CD8-positive, alpha-beta memory T cell (primary cell): ENCODE results near the gene ARL4C. TPM values are rescaled to one million over a fixed set of nuclear protein-coding genes. Genes with fewer than 3 reads are reported as not detected.

Source experiments
- CTCF ChIA-PET: fragments of 350-600 bp; sonication (Branson Sonifier 250); formaldehyde crosslinking; loops from one replicate; lab custom pipeline; 2021; ENCODE audit warnings: antibody characterized with exemption; lab: Charles Lee
- POLR2A ChIA-PET: fragments of 350-600 bp; sonication (Branson Sonifier 250); formaldehyde crosslinking; loops from one replicate; lab custom pipeline; 2021; ENCODE audit warnings: antibody characterized with exemption; lab: Charles Lee
- DNase-seq, 5 donors: peaks; one replicate each; pipeline versions ENCODE4 v3.0.0 to v3.0.0-alpha.2; 2020 to 2022; ENCODE audit warnings: mixed read lengths in 1 of 5
- H3K27ac ChIP-seq: one replicate; pipeline ENCODE4 v1.7.0; 2013; ENCODE audit warnings: low read depth, mild to moderate bottlenecking, low read length, moderate library complexity
- H3K27me3 ChIP-seq: 2 replicates; pipeline ENCODE4 v1.7.0; 2013; ENCODE audit warnings: low read length, mild to moderate bottlenecking; ENCODE audit not compliant: insufficient read depth, poor library complexity, severe bottlenecking
- H3K36me3 ChIP-seq: 2 replicates; pipeline ENCODE4 v1.7.0; 2013; ENCODE audit warnings: mild to moderate bottlenecking, low read length, moderate library complexity; ENCODE audit not compliant: insufficient read depth
- H3K4me1 ChIP-seq: 2 replicates; pipeline ENCODE4 v1.7.0; 2013; ENCODE audit warnings: mild to moderate bottlenecking, low read length, moderate library complexity; ENCODE audit not compliant: insufficient read depth
- H3K4me3 ChIP-seq: 2 replicates; pipeline ENCODE4 v1.7.0; 2013; ENCODE audit warnings: mild to moderate bottlenecking, low read length
- H3K9me3 ChIP-seq: 2 replicates; pipeline ENCODE4 v1.7.0; 2013; ENCODE audit warnings: mild to moderate bottlenecking, low read length
- H3K27ac Mint-ChIP-seq, 8 donors: one replicate each; pipeline ENCODE4 v1.8.0; 2020 to 2021; ENCODE audit warnings: mixed read lengths in 8 of 8, mild to moderate bottlenecking in 6 of 8, inconsistent platforms in 3 of 8, moderate library complexity in 3 of 8
- H3K27me3 Mint-ChIP-seq, 2 donors: one replicate each; pipeline ENCODE4 v1.8.0; 2020 to 2021; ENCODE audit warnings: mixed read lengths in 2 of 2, mild to moderate bottlenecking in 1 of 2, moderate library complexity in 1 of 2
- H3K36me3 Mint-ChIP-seq, 3 donors: one replicate each; pipeline ENCODE4 v1.8.0; 2020 to 2021; ENCODE audit warnings: mixed read lengths in 3 of 3, inconsistent platforms in 1 of 3, mild to moderate bottlenecking in 1 of 3
- H3K4me1 Mint-ChIP-seq, 3 donors: one replicate each; pipeline ENCODE4 v1.8.0; 2020 to 2021; ENCODE audit warnings: mixed read lengths in 3 of 3, inconsistent platforms in 1 of 3, mild to moderate bottlenecking in 1 of 3
- H3K4me3 Mint-ChIP-seq, 7 donors: one replicate each; pipeline ENCODE4 v1.8.0; 2020 to 2021; ENCODE audit warnings: mixed read lengths in 7 of 7, mild to moderate bottlenecking in 6 of 7, moderate library complexity in 4 of 7, inconsistent platforms in 2 of 7
- H3K9me3 Mint-ChIP-seq, 5 donors: one replicate each; pipeline ENCODE4 v1.8.0; 2020 to 2022; ENCODE audit warnings: mixed read lengths in 5 of 5, mild to moderate bottlenecking in 3 of 5, moderate library complexity in 2 of 5, inconsistent platforms in 1 of 5
- polyA plus RNA-seq: library from polyadenylated mRNA; unstranded; fragments of 300-500 nt; fragmentation: Illumina TruSeq; gene quantifications from one replicate; pipeline ENCODE4 v1.2.3, GENCODE V29; 2021
- total RNA-seq, 2 experiments: library from RNA; stranded (reverse); gene quantifications; one replicate each; pipeline ENCODE4 v1.2.3, GENCODE V29; 2021

Gene ARL4C, protein sequence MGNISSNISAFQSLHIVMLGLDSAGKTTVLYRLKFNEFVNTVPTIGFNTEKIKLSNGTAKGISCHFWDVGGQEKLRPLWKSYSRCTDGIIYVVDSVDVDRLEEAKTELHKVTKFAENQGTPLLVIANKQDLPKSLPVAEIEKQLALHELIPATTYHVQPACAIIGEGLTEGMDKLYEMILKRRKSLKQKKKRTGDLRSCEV
- total RNA-seq (10 to 100 TPM; 54.0 to 54.7 TPM), polyA plus RNA-seq (247 TPM)

DNA sequence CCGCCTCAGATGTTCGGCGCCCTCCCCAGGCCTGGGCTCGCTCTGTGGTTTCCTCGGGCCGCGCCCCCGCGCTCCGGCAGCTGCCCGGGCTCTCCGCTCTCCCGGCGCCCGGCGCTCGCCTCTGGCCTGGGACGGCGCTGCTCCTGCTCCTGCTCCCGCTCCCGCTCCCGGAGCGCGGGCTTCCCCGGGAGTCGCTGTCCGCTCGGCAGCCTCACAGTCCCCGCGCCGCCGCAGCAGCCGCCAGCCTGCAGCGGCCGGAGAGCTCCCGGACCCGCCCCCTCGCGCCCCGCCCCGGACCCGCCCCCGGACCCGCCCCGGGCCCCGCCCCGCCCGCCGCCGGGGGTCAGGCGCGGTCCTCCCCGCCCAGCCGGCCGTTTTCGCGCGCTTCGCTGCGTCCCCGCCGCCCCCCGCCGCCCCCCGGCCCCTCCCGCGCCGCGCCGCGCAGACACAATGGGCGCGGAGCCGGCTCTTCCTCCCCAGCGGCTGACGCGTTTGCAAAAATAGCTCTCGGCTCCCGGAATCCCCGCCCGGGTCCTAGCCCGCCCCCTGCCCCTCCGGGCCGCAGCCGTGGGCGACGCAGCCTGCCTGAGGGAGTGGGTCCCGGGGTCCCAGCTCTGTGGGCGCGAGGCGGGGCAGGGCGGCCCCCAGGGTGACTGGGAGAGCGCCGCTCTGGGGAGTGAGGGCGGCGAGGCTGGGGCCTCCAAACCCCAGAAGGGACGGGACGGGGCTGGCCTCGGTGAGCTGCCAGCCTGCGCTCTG, at the start of gene ARL4C:
Gene ARL4C (minus strand): TSS at position 247 of the 759 bp plus-strand sequence. CDS start 495 bp downstream, outside the sequence.
- peaks cover 42 to 46% (median 44%) of the 10 kb centered on the region in 3 donors for H3K4me1 Mint-ChIP-seq
- Histone ChIP-seq H3K4me1 (peaks cover 39% of the 10 kb centered on the region), H3K36me3 (peaks cover 22% of the 10 kb centered on the region), H3K4me3 (peak within 1 kb of the TSS; percentile 75), H3K9me3 (no peaks in the 10 kb centered on the region), H3K27me3 (no peaks in the 10 kb centered on the region), H3K27ac (peak within 1 kb of the TSS; percentile 95)
- peak within 1 kb of the TSS; percentile 96 to 100 (median 98) for H3K4me3 Mint-ChIP-seq
- CTCF ChIA-PET: interaction anchor here (0.7 to 6.2 kb wide), 22 partner anchors 13 to 520 kb away, joined by 3 to 86 read pairs (median 4); no protein-coding TSS in a partner anchor
- peak within 1 kb of the TSS; percentile 96 to 100 (median 99) for H3K27ac Mint-ChIP-seq
- H3K27me3 Mint-ChIP-seq: peaks cover 0 to 19% of the 10 kb centered on the region in 2 donors
- H3K9me3 Mint-ChIP-seq: peaks cover 0 to 8% (median 3%) of the 10 kb centered on the region in 5 donors
- peak; percentile 66 to 85 (median 75) for DNase-seq
- peaks cover 22 to 46% (median 38%) of the 10 kb centered on the region in 3 donors for H3K36me3 Mint-ChIP-seq
- POLR2A ChIA-PET: interaction anchor here (0.5 to 4.0 kb wide), 15 partner anchors 9 to 1738 kb away, joined by 3 to 60 read pairs (median 5); no protein-coding TSS in a partner anchor

DNA sequence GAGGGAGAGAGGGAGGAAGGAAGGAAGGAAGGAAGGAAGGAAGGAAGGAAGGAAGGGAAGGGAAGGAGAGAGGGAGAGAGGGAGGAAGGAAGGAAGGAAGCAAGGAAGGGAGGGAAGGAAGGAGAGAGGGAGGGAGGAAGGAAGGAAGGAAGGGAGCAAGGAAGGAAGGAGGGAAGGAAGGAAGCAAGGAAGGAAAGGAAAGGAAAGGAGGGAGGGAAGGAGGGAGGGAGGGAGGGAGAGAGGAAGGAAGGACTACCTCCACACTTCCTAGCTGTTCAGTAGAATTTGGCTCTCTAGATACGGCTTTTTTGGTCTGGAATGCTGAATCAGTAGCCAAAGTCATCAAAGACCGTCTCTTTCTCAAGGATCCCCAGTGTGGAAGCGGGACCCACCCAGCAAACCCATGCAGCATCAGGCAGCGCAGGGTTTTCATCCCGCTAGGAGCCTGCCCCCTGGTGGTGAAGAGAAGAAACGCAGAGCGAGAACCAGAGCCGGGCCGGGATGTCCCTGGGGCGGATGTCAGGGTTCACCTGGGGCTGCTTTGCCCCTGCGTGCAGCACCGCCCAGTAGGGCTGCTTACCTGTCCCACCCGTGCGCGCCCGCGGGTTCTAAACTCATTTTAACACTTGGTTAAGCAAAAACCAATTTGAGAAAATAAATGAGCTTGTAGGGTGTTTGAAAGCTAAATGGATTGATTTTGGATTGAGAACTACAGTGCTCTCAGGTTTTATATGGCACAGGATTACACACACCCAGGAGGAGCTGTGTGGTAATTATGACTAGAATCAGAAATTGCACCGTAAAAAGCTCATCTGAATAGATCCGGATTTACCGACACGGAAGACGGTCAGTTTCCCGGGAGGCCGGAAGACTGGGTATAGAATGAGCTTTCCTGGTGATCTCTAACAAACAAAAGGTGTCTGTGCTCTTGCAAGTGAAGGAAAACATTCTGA, 48.1 kb upstream of the ARL4C start:
- no peak overlapping the region for H3K4me3 Mint-ChIP-seq
- no peak overlapping the region for H3K4me3 ChIP-seq
- ChIA-PET POLR2A (interaction anchor here (0.5 kb wide), 1 partner anchor 52 kb away, joined by 4 read pairs; no protein-coding TSS in a partner anchor), CTCF (interaction anchor here (0.7 to 2.3 kb wide), 20 partner anchors 8 to 1205 kb away, joined by 3 to 16 read pairs (median 3); partner anchors contain the start of gene TRPM8)
- no peaks in the 10 kb centered on the region for H3K9me3 ChIP-seq
- H3K27me3 Mint-ChIP-seq: peaks cover 9 to 37% of the 10 kb centered on the region in 2 donors
- H3K27me3 ChIP-seq: no peaks in the 10 kb centered on the region
- peaks cover 0 to under 1% (median 0%) of the 10 kb centered on the region in 5 donors for H3K9me3 Mint-ChIP-seq
- no peaks in the 10 kb centered on the region for H3K36me3 ChIP-seq
- no peaks in the 10 kb centered on the region for H3K36me3 Mint-ChIP-seq
- H3K27ac ChIP-seq: no peak overlapping the region
- peak overlapping the region in 1 of 8 donors; percentile 43 for H3K27ac Mint-ChIP-seq
- no peaks in the 10 kb centered on the region for H3K4me1 ChIP-seq
- peaks cover 4 to 11% (median 7%) of the 10 kb centered on the region in 3 donors for H3K4me1 Mint-ChIP-seq
- peak; percentile 62 to 82 (median 67) for DNase-seq

DNA sequence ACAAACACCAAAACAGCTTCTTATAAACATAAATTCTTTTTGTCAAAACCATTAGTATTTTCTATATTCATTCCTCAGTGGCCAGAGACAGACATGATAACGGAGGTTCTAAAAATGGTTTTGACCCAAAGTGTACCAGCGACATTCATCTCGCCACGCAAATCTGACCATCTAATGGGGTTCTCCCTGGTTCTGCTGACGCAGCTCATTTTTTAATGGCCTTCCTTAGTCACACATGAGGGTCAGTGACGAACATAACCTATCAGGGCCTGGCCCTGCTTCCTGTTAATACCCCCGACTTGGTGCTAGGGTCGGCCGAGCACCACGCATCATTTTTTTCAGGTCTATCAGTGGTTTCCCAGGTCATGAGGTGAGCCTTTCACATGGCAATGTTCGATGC, 45.9 kb upstream of the ARL4C start:
- no peak for DNase-seq
- H3K27me3 ChIP-seq: no peaks in the 10 kb centered on the region
- H3K36me3 Mint-ChIP-seq: no peaks in the 10 kb centered on the region
- H3K36me3 ChIP-seq: no peaks in the 10 kb centered on the region
- no peak overlapping the region for H3K4me3 Mint-ChIP-seq
- no peak overlapping the region for H3K27ac Mint-ChIP-seq
- no peak overlapping the region for H3K27ac ChIP-seq
- peaks cover 0 to 5% (median 0%) of the 10 kb centered on the region in 5 donors for H3K9me3 Mint-ChIP-seq
- H3K4me1 ChIP-seq: no peaks in the 10 kb centered on the region
- no peaks in the 10 kb centered on the region for H3K9me3 ChIP-seq
- peaks cover 4 to 21% of the 10 kb centered on the region in 2 donors for H3K27me3 Mint-ChIP-seq
- CTCF ChIA-PET: no interaction called here
- H3K4me1 Mint-ChIP-seq: peaks cover 4 to 11% (median 7%) of the 10 kb centered on the region in 3 donors
- POLR2A ChIA-PET: no interaction called here
- no peak overlapping the region for H3K4me3 ChIP-seq

DNA sequence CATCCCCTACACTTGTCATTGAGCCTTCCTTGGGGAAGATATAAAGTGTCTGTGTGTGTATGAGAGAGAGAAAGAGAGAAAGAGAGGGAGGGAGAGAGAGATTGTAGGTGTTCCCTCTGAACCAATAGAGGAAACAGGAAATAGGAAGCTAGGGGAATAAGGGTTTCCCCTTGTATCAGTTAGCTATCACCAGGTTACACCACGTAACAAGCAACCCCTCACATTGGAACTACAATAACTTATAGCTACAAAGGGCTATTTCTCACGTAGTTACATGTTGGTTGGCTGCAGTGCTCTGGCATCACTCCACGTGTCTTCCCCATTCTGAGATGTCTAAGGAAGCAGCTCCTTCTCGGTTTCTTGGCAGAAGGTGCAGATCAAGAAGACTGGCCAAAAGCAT, 41.0 kb upstream of the ARL4C start:
- no peak overlapping the region for H3K27ac Mint-ChIP-seq
- H3K27me3 ChIP-seq: no peaks in the 10 kb centered on the region
- no peak overlapping the region for H3K4me3 ChIP-seq
- H3K36me3 ChIP-seq: no peaks in the 10 kb centered on the region
- ChIA-PET POLR2A (no interaction called here), CTCF (interaction anchor here (0.9 to 2.2 kb wide), 2 partner anchors 8 to 19 kb away, joined by 3 to 5 read pairs; no protein-coding TSS in a partner anchor)
- no peak for DNase-seq
- H3K4me1 ChIP-seq: no peaks in the 10 kb centered on the region
- peaks cover 2 to 9% of the 10 kb centered on the region in 2 donors for H3K27me3 Mint-ChIP-seq
- H3K36me3 Mint-ChIP-seq: no peaks in the 10 kb centered on the region
- H3K9me3 Mint-ChIP-seq: peaks cover 0 to 5% (median under 1%) of the 10 kb centered on the region in 5 donors
- no peaks in the 10 kb centered on the region for H3K9me3 ChIP-seq
- H3K27ac ChIP-seq: no peak overlapping the region
- no peaks in the 10 kb centered on the region for H3K4me1 Mint-ChIP-seq
- no peak overlapping the region for H3K4me3 Mint-ChIP-seq

DNA sequence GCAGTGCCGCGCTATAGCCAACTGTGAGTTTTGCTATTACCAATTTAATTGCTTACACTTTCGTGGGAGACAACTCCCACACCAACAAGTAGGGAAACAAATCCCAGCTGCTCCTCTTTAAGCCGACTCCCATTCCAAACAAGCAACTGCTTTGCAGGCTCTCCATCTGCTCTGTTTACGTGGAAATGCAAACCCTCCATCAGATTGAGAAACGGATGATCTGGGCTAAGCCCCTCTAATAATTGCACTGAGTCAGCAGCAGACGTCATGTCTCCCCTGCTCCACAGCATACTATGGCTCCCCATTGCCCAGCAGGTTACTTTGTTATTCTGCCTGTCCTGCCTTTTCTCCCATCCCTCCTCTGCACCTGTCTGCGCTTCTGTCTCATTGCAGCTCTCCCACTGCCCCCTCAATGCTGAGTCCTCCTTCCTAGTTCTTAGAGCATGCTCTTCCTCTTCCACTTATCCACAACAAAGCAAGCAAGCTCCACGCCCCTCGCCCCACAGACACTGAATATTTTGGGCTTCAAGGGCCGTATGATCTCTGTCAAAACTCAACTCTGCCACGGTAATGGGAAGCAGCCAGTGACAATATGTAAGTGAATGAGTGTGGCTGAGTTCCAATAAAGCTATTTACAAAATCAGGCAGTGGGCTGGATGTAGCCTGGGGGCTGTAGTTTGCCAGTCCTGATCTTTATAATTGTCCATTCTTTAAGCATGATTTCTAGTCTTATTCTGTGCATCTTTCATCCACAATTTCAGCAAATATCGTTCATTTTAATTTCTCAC, 39.5 kb upstream of the ARL4C start:
- H3K4me1 Mint-ChIP-seq: no peaks in the 10 kb centered on the region
- H3K36me3 Mint-ChIP-seq: no peaks in the 10 kb centered on the region
- Histone ChIP-seq H3K27me3 (no peaks in the 10 kb centered on the region), H3K4me3 (no peak overlapping the region), H3K9me3 (no peaks in the 10 kb centered on the region), H3K36me3 (no peaks in the 10 kb centered on the region), H3K4me1 (no peaks in the 10 kb centered on the region), H3K27ac (no peak overlapping the region)
- H3K4me3 Mint-ChIP-seq: no peak overlapping the region
- peaks cover 4 to 23% of the 10 kb centered on the region in 2 donors for H3K27me3 Mint-ChIP-seq
- peaks cover 0 to 6% (median 4%) of the 10 kb centered on the region in 5 donors for H3K9me3 Mint-ChIP-seq
- CTCF ChIA-PET: interaction anchor here (3.0 kb wide), 1 partner anchor 9 kb away, joined by 16 read pairs; no protein-coding TSS in a partner anchor
- H3K27ac Mint-ChIP-seq: no peak overlapping the region
- no peak for DNase-seq
- POLR2A ChIA-PET: interaction anchor here (0.6 kb wide), 1 partner anchor 284 kb away, joined by 4 read pairs; no protein-coding TSS in a partner anchor

DNA sequence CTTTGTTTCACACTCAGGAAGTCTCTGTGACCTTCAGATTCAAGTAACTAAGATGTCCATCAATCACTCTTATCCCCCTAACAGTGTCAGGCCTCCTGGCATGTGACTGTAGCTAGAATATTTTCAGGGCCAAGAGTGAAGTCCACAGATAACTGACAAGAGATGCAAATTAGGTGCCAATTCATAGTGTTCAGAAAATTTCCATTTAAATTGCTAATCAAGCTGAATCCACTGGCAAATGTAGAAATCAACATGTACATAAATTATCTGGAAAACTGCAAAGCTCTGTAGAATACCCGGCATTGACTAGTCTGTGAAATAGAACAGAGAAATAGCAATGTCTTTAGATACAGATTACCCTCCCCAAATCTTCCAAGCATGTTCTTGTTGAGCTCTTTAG, 38.6 kb upstream of the ARL4C start:
- Mint-ChIP-seq H3K36me3 (no peaks in the 10 kb centered on the region), H3K27ac (no peak overlapping the region), H3K4me1 (no peaks in the 10 kb centered on the region), H3K9me3 (peaks cover 0 to 6% (median 4%) of the 10 kb centered on the region in 5 donors), H3K4me3 (no peak overlapping the region), H3K27me3 (peaks cover 5 to 28% of the 10 kb centered on the region in 2 donors)
- Histone ChIP-seq H3K4me1 (no peaks in the 10 kb centered on the region), H3K9me3 (no peaks in the 10 kb centered on the region), H3K36me3 (no peaks in the 10 kb centered on the region), H3K27ac (no peak overlapping the region), H3K4me3 (no peak overlapping the region), H3K27me3 (no peaks in the 10 kb centered on the region)
- ChIA-PET CTCF (interaction anchor here (3.0 kb wide), 1 partner anchor 10 kb away, joined by 16 read pairs; no protein-coding TSS in a partner anchor), POLR2A (interaction anchor here (0.6 kb wide), 1 partner anchor 283 kb away, joined by 4 read pairs; no protein-coding TSS in a partner anchor)
- DNase-seq: no peak
